MM.1S (cell line): ENCODE results near the gene GAB3.

Source experiments
- DNase-seq: peaks from one replicate; pipeline ENCODE4 v3.0.0-alpha.2; 2015
- H2AFZ ChIP-seq: fragments of 300-600 bp; sonication (generic); 2 replicates; pipeline ENCODE4 v1.6.0; 2016; ENCODE audit warnings: antibody characterized with exemption, low read length
- H3F3A ChIP-seq: fragments of 300-600 bp; sonication (generic); 2 replicates; pipeline ENCODE4 v1.6.1; 2016; ENCODE audit warnings: mild to moderate bottlenecking, antibody characterized with exemption, low read length, moderate library complexity, mixed read lengths; ENCODE audit not compliant: insufficient read depth
- H3K27ac ChIP-seq: fragments of 300-600 bp; sonication (generic); 2 replicates; pipeline ENCODE4 v1.5.1; 2016; ENCODE audit warnings: mild to moderate bottlenecking, low read length
- H3K27me3 ChIP-seq: fragments of 300-600 bp; sonication (generic); replicated peaks from 2 replicates; pipeline ENCODE4 v1.6.0; 2016; ENCODE audit warnings: low read length; ENCODE audit not compliant: insufficient read depth
- H3K36me3 ChIP-seq: fragments of 300-600 bp; sonication (generic); replicated peaks from 2 replicates; pipeline ENCODE4 v1.6.1; 2016; ENCODE audit warnings: mild to moderate bottlenecking, low read length, mixed read lengths; ENCODE audit not compliant: insufficient read depth
- H3K4me1 ChIP-seq: fragments of 300-600 bp; sonication (generic); 2 replicates; pipeline ENCODE4 v1.6.1; 2016; ENCODE audit warnings: low read length, mixed read lengths
- H3K4me2 ChIP-seq: fragments of 300-600 bp; sonication (generic); 2 replicates; pipeline ENCODE4 v1.6.0; 2016; ENCODE audit warnings: low read depth, low read length
- H3K4me3 ChIP-seq: fragments of 300-600 bp; sonication (generic); 2 replicates; pipeline ENCODE4 v1.5.1; 2016; ENCODE audit warnings: low read length, mixed read lengths
- H3K79me2 ChIP-seq: fragments of 300-600 bp; sonication (generic); 2 replicates; pipeline ENCODE4 v1.6.1; 2016; ENCODE audit warnings: mixed run types, low read length, mixed read lengths
- H3K9ac ChIP-seq: fragments of 300-600 bp; sonication (generic); 2 replicates; pipeline ENCODE4 v1.6.1; 2016; ENCODE audit warnings: low read length, mixed read lengths
- H3K9me2 ChIP-seq: fragments of 300-600 bp; sonication (generic); replicated peaks from 2 replicates; pipeline ENCODE4 v1.6.1; 2016; ENCODE audit warnings: mild to moderate bottlenecking, low read length, mixed read lengths; ENCODE audit not compliant: insufficient read depth
- H3K9me3 ChIP-seq: fragments of 300-600 bp; sonication (generic); replicated peaks from 2 replicates; pipeline ENCODE4 v1.6.1; 2016; ENCODE audit warnings: mild to moderate bottlenecking, low read length, mixed read lengths; ENCODE audit not compliant: insufficient read depth
- H4K20me1 ChIP-seq: fragments of 300-600 bp; sonication (generic); 2 replicates; pipeline ENCODE4 v1.6.1; 2016; ENCODE audit warnings: mild to moderate bottlenecking, low read length, moderate library complexity, mixed read lengths; ENCODE audit not compliant: insufficient read depth
- EZH2 ChIP-seq: fragments of 300-600 bp; sonication (generic); optimal IDR thresholded peaks from 2 replicates; pipeline ENCODE3; 2017; ENCODE audit warnings: low read depth, mild to moderate bottlenecking, antibody characterized with exemption, low read length, mixed read lengths
- EZH2phosphoT487 ChIP-seq: fragments of 300-600 bp; sonication (generic); IDR thresholded peaks from 2 replicates; pipeline ENCODE4 v1.6.1; 2018; ENCODE audit warnings: antibody characterized with exemption, low read length
- TF ChIP-seq, protein P1 (sequence below): fragments of 300-600 bp; sonication (generic); IDR thresholded peaks from 2 replicates; pipeline ENCODE4 v1.5.1; 2016; ENCODE audit warnings: antibody characterized with exemption, low read length, mixed read lengths

The GAB3 gene

GRCh38 chrX:154661170-154661569, 89.7 kb downstream of the GAB3 start:
- H3K4me1 ChIP-seq = peaks cover 10% of the 10 kb centered on the region

GRCh38 chrX:154660541-154660940, 90.3 kb downstream of the GAB3 start:
- H3K36me3 ChIP-seq = no peaks in the 10 kb centered on the region
- peaks cover 10% of the 10 kb centered on the region for H3K4me1 ChIP-seq
- H3K27me3 ChIP-seq = no peaks in the 10 kb centered on the region
- no peak overlapping the region for H3K27ac ChIP-seq
- H3K4me2 ChIP-seq = no peak overlapping the region
- no peaks in the 10 kb centered on the region for H3K9me3 ChIP-seq
- H3F3A ChIP-seq = peaks cover 8% of the 10 kb centered on the region; the same call in 1 of the 2 replicates
- DNase-seq = no peak
- no peak overlapping the region for H3K9ac ChIP-seq
- no peak overlapping the region for H3K4me3 ChIP-seq
- H4K20me1 ChIP-seq = no peaks in the 10 kb centered on the region
- TF ChIP-seq, protein P1, sequence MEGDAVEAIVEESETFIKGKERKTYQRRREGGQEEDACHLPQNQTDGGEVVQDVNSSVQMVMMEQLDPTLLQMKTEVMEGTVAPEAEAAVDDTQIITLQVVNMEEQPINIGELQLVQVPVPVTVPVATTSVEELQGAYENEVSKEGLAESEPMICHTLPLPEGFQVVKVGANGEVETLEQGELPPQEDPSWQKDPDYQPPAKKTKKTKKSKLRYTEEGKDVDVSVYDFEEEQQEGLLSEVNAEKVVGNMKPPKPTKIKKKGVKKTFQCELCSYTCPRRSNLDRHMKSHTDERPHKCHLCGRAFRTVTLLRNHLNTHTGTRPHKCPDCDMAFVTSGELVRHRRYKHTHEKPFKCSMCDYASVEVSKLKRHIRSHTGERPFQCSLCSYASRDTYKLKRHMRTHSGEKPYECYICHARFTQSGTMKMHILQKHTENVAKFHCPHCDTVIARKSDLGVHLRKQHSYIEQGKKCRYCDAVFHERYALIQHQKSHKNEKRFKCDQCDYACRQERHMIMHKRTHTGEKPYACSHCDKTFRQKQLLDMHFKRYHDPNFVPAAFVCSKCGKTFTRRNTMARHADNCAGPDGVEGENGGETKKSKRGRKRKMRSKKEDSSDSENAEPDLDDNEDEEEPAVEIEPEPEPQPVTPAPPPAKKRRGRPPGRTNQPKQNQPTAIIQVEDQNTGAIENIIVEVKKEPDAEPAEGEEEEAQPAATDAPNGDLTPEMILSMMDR = no peak
- TF ChIP-seq EZH2phosphoT487 = no peak
- H2AFZ ChIP-seq = no peak overlapping the region
- no peaks in the 10 kb centered on the region for H3K79me2 ChIP-seq
- H3K9me2 ChIP-seq = no peaks in the 10 kb centered on the region

More at GRCh38 chrX:154661170-154661569, 89.7 kb downstream of the GAB3 start:
- Histone ChIP-seq H3K79me2 (no peaks in the 10 kb centered on the region), H3K27me3 (no peaks in the 10 kb centered on the region), H4K20me1 (no peaks in the 10 kb centered on the region), H3K4me3 (no peak overlapping the region), H3K9me3 (no peaks in the 10 kb centered on the region), H3K36me3 (no peaks in the 10 kb centered on the region), H3K9me2 (no peaks in the 10 kb centered on the region), H3K9ac (no peak overlapping the region), H3F3A (peaks cover 8% of the 10 kb centered on the region; the same call in 1 of the 2 replicates), H2AFZ (no peak overlapping the region), H3K27ac (no peak overlapping the region), H3K4me2 (no peak overlapping the region)
- TF ChIP-seq, protein P1 = no peak
- TF ChIP-seq EZH2 (no peak), EZH2phosphoT487 (no peak)
- no peak for DNase-seq

DNA sequence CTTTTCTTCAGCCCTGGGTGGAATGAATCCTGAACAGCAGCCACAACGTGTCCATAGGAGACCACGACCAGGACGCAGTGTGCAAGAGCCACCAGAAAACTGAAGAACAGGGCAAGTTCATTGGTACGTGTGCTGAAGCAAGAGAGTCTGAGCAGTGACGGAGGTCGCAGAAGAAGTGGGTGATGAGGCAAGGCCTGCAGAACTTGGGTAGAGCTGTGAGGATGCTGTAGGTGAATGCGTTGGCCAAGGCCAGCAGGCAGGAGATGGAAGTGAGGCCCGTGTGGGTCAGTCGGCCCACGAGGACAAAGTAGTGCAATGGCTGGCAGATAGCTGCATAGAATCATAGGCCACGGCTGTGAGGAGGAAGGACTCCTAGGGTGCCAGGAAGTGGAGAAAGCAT, 91.9 kb downstream of the GAB3 start:
- DNase-seq = no peak
- no peaks in the 10 kb centered on the region for H3K9me3 ChIP-seq
- H3K79me2 ChIP-seq = no peaks in the 10 kb centered on the region
- no peaks in the 10 kb centered on the region for H3K9me2 ChIP-seq
- H3K4me1 ChIP-seq = peaks cover 10% of the 10 kb centered on the region
- peaks cover 8% of the 10 kb centered on the region; the same call in 1 of the 2 replicates for H3F3A ChIP-seq
- TF ChIP-seq, protein P1 = no peak
- TF ChIP-seq EZH2phosphoT487 = no peak
- TF ChIP-seq EZH2 = no peak
- H3K27ac ChIP-seq = no peak overlapping the region
- H3K36me3 ChIP-seq = no peaks in the 10 kb centered on the region
- H3K4me2 ChIP-seq = no peak overlapping the region
- no peak overlapping the region for H2AFZ ChIP-seq
- no peak overlapping the region for H3K9ac ChIP-seq
- no peak overlapping the region for H3K4me3 ChIP-seq
- no peaks in the 10 kb centered on the region for H4K20me1 ChIP-seq
- H3K27me3 ChIP-seq = no peaks in the 10 kb centered on the region
